ENCODE measurements around the gene EBF4. TPM values are rescaled to one million over a fixed set of nuclear protein-coding genes. Genes with fewer than 3 reads are reported as not detected.
"Not testable (repeated sequence)": the region's sequence is repeated elsewhere in the genome, so short reads cannot be mapped to it uniquely, and the experiment has no call there.

The EBF4 gene
- total RNA-seq, 1 donor from 2014 or later: 4.8 TPM

DNA sequence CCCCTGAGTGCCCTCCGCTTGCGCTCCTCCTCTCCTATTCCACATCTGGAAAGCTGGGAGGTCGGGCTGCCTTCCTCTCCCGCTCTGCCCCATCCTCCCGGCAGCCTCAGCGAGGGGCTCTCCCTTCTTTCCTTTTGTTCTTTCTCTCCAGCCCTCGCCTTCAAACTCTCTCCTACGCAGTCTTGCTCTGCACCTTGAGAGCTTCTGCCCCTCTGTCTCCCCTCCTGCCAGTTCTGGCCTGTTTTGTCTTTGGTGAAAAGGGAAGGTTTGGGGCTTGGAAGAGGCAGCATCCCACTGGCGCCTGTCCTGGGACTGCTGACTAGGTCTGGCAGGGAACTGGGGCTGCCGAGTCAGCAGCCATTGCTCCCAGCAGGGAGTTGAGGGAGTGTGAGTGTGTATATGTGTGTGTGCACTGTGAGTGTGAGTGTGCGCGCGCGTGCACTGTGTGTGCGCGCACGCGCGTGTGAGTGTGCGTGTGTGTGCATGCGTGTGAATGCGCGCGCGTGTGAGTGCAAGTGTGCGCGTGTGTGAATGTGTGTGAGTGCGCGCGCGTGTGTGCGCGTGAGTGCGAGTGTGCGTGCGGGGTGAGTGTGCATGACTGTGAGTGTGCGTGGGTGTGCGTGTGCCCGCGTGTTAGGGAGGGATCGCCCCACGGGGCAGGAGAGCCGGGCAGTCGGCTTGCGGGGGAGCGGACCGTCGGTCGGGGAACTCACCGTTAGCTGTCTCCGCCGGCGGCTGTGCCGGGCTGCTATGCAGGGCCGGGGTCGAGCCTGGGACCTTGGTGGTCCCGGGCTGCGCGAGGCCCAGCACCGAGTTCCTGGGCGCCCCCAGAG, 107.3 kb downstream of the EBF4 start:
- no peak for DNase-seq (ENCODE audit: low spot score)

DNA sequence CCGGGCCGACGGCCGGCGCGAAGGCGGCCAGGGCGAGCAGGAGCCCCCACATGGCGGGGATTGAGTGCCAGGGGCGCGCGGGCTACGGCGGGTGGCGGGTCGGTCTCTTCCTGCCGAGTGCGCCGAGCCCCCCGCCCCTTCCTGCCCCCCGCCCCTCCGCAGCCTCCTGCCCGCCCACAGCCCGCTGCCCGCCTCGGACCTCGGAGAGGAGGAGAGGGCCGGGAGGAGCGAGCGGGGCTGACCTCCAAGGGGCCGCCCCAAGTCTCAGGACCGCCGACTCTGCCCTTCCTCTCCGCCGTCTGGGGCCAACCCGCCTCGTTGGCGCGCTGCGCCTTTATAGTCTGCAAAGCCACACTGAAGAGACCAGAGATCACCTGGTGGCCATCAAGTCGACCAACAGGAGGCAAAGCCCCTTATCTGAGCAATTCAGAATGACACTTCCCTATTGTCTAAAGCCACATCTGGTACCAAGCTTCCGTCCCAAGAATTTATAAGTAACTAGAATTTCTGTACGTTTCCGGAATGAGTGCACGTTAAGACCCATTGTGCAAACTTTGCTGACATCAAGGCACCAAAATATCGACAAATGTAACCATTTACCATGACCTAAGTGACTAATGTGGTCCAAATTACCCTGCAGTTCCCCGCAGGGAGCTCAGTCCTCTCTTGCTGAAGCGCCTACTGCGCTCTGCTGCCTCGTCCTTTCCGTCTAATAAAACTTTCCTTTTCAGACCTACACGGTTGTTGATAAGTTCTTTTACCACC, 108.1 kb downstream of the EBF4 start, which contains the start of gene CPXM1:
CPXM1 (minus strand) TSS at position 107 of the 765 bp plus-strand sequence; CDS start at position 52, 55 bp downstream.
- intact Hi-C loops (cut with DNase I): no loop called here
- DNase-seq (ENCODE audit: low spot score): no peak

More for the DNA sequence above, 107.3 kb downstream of the EBF4 start:
- intact Hi-C loops (cut with DNase I): no loop called here

DNA sequence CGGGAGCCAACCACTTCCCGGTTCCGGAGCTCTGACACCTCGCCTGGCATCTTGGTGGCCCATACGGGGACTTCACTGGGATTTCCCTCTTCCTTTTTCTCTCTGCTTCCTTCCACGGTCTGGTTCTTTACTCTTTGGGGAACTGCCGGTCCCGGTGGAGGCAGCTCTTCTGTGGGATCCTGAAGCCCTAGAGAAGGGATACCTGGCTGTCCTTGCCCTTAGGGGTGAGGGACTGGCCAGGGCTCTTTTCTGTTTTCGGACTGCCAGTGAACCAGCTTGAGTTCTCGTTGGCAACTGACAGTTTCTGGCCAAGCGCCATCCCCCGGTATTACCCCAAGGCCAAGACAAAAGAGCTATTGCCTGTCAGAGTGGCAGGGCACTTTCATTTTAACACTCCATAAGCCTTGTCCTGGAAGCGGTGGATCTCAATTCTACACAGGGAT, 108.7 kb downstream of the EBF4 start:
- no peak for DNase-seq (ENCODE audit: low spot score)
- intact Hi-C loops (cut with DNase I): no loop called here

DNA sequence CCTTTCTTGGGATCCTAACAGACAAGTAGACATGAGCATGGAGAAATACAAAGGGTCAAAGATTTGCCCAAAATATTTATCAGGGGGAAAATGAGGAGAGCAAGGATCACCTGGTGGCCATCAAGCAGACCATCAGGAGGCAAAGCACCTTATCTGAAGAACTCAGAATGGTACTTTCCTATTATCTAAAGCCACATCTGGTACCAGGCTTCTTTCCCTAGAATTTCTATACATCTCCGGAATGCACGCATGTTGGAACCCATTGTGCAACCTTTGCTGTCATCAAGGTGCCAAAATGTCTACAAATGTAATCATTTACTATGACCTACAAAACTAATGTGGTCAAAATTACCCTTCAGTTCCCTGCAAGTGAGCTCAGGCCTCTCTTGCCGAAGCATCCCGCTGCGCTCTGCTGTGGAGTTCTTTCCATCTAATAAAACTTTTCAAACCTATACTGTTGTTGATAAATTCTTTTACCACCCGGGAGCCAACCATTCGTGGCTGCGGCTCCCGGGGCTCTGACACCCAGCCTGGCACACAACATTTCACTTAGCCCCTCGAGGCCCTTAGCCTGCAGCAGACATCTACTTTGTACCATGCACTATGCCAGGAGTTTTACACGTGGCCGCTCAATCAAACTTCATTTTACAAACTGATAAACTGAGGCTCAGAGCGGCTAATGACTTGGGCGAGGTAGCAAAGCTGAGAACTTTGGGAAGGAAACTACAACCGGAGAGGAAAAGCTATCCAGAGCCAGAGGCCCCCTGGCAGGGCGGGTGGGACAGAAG, 111.7 kb downstream of the EBF4 start:
- intact Hi-C loops (cut with DNase I): no loop called here
- no peak for DNase-seq (ENCODE audit: low spot score)

DNA sequence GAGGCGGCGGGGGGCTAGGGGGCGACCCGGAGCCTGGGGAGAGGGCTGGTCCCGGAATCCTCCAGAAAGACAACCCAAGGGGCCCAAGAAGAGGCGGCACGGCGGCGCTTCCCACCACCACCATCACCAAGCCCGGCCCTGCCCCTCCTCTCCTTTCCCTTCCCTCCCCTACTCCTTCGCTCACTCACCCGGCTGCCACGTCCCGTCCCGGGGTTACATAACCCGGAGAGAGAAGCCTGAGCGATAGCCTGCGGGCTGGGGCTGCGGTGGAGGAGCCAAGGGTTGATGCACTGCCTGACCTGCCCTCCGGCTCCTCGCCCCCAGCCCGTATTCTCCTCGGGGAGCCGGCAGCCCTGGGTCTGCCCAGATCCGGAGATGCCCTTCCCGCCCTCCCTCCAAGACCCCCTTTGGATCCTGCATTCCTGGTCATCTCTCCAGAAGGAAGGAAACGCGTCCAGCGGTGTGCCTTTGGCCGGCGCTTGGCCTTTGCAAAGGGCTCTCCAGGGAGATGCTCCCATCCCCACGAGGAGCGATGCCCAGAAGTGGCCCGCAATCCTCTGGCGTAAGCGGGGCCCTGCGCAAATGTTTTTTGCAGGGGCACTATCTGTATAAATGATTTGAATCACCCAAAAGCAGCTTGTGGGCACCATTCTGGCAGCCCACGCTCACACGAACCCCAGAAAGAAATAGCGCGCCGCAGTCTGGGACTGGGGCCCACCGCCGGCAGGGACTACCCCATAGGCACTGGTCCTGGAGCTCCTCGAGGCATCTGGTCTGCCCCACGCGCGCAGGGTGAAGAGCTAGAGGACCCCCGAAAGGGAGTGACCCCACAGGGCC, 112.5 kb downstream of the EBF4 start:
- intact Hi-C loops (cut with DNase I): no loop called here
- no peak for DNase-seq (ENCODE audit: low spot score)

DNA sequence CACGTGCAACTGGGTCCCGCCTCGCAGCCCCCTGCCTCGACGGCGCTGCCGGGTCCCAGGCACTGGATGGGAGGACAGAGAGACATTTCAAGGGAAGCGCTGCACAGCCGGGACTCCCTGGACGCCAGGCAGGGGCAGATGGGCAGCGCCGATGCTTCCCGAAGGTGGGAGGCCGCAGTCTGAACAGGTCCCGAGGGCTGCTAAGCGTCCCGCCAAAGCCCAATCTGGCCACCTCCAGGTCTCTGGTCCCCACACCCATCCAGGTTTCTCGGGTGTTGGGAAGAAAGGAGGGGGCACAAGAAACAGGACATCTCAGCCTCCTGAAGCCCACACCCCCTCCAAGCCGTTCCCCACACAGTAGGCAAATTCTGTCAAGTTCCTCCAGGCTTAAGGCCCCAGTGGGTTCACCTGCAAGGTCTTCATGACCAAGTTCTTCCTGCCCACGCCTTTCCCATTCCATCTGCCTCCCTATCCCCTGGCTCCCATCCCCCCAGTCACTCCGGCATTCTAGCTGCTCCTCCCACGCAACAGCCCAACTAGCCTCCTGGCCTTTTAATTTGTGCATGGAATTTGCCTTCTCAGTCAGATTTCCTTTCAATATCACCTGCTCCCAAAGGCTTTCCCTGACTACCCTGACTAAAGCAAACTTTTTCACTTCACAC, 113.2 kb downstream of the EBF4 start:
- intact Hi-C loops (cut with DNase I): no loop called here
- no peak for DNase-seq (ENCODE audit: low spot score)

DNA sequence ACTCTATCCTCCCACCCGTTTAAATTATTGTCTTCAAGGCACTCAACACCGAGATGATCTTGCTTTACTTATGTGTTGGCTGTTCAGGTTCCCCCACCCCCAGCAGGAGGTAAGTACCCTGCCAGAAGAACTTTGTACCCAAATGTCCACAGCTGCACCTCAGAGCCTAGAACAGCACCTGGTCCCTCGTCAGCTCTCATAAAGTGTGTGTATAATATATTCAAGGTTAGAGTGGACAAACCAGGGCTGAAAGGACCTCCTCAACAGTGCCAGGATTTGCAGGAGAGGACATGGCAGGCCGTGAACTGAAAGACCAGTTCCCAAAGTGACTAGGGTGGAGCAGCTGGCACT, 113.7 kb downstream of the EBF4 start:
- DNase-seq (ENCODE audit: low spot score): no peak
- intact Hi-C loops (cut with DNase I): no loop called here

DNA sequence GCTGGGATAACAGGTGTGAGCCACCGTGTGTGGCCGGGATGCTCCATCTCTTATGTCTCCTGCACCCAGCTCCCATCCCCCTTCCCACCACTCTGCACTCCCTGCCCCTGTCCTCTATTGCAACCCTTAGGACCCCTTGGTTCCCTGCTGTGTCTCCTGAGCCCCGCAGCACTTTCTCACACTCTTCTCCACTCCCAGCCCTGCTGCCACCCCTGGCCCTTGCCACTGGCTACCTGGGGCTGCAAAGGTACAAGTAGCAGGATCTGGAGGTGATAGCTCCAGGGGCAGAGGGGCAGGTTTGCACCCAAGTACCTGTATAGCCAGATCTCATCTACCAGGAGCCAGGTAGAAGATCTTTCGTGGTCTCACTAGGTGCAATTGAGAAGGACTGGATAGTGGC, 114.4 kb downstream of the EBF4 start:
- intact Hi-C loops (cut with DNase I): no loop called here
- DNase-seq (ENCODE audit: low spot score): no peak

DNA sequence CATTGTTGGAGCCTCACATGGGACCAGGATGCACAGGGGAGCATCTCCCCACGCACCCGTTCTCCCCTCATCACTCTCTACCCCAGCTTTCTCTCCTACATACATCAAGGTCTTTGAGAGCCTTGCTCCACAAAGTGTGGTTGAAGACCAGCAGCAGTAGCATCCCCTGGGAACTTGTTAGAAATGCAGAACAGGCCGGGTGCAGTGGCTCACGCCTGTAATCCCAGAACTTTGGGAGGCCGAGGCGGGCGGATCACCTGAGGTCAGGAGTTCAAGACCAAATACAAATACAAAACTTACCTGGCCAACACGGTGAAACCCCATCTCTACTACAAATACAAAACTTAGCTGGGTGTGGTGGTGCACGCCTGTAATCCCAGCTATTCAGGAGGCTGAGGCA, 115.3 kb downstream of the EBF4 start:
- intact Hi-C loops (cut with DNase I); DNase-seq (ENCODE audit: low spot score): not testable (repeated sequence)

DNA sequence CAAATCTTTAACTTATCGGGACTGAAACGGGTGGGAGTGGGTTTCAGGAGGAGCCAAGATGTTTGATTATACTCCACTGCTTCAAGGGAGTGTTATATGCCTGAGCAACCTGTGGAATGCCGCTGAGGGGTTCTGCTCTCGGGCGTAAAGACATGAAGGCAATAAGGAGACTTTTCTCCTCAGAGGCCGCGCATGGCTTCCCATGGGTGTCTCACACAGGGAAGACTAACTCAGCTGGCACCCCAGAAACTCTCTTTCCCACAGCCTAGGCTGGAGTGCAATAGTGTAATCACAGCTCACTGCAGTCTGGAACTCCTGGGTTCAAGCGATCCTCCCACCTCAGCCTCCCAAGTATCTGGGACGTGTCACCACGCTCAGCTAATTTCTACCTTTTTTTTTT, 117.1 kb downstream of the EBF4 start:
- no peak for DNase-seq (ENCODE audit: low spot score)
- intact Hi-C loops (cut with DNase I): no loop called here

Small RNA genes within 50 kb of the gene (microRNA-seq; reads per million reads assigned to microRNA genes)
- gene MIR1292: 3.1 reads per million

Other genes starting within 250 kb of the EBF4 start
- gene SNRPB, start 222.0 kb upstream of the EBF4 start, total RNA-seq: 53.0 TPM
- gene ZNF343, start 183.9 kb upstream of the EBF4 start, total RNA-seq: 8.5 TPM
- gene TMC2, start 156.2 kb upstream of the EBF4 start, total RNA-seq: not detected
- 62.2 TPM for gene NOP56, start 40.1 kb upstream of the EBF4 start, total RNA-seq
- 121 TPM for gene IDH3B, start 28.6 kb upstream of the EBF4 start, total RNA-seq
- 0.19 TPM for gene CPXM1, start 107.8 kb downstream of the EBF4 start, total RNA-seq
- not detected for gene C20orf141, start 122.2 kb downstream of the EBF4 start, total RNA-seq
- gene TMEM239, start 123.6 kb downstream of the EBF4 start, total RNA-seq: not detected
- gene PCED1A, start 147.9 kb downstream of the EBF4 start, total RNA-seq: 12.8 TPM
- 23.3 TPM for gene VPS16, start 148.0 kb downstream of the EBF4 start, total RNA-seq
- gene PTPRA, start 180.7 kb downstream of the EBF4 start, total RNA-seq: 23.5 TPM

Data from cardiac septum (tissue), 1 donor.